GM23338 (cell line): ENCODE measurements around the gene GRID1. TPM values are rescaled to one million over a fixed set of nuclear protein-coding genes. Genes with fewer than 3 reads are reported as not detected.

ENCODE experiments used
- ATAC-seq: fragments of 200-7000 bp; cut with Tn5 transposase; 3 replicates; pipeline ENCODE4 v1.9.1; 2020
- DNase-seq: peaks from one replicate; pipeline ENCODE4 v3.0.0-alpha.2; 2015; ENCODE audit warnings: low spot score
- H2AFZ ChIP-seq: fragments of 200-600 bp; sonication (generic); 2 replicates; pipeline ENCODE4 v1.8.0; 2016; ENCODE audit warnings: antibody characterized with exemption, mild to moderate bottlenecking, moderate library complexity
- H3F3A ChIP-seq: fragments of 200-600 bp; sonication (generic); replicated peaks from 2 replicates; pipeline ENCODE4 v1.8.0; 2017; ENCODE audit warnings: antibody characterized with exemption, mixed run types, low read depth
- H3K27ac ChIP-seq: fragments of 200-600 bp; sonication (generic); 2 replicates; pipeline ENCODE4 v1.6.1; 2016; ENCODE audit warnings: low read depth
- H3K27me3 ChIP-seq: fragments of 200-600 bp; sonication (generic); 2 replicates; pipeline ENCODE4 v1.8.0; 2016; ENCODE audit warnings: mild to moderate bottlenecking, mixed run types, moderate library complexity; ENCODE audit not compliant: insufficient read depth
- H3K36me3 ChIP-seq: fragments of 200-600 bp; sonication (generic); 2 replicates; pipeline ENCODE4 v1.8.0; 2016; ENCODE audit warnings: mild to moderate bottlenecking; ENCODE audit not compliant: insufficient read depth
- H3K4me1 ChIP-seq: fragments of 200-600 bp; sonication (generic); 2 replicates; pipeline ENCODE4 v1.8.0; 2016; ENCODE audit warnings: mild to moderate bottlenecking, moderate library complexity; ENCODE audit not compliant: insufficient read depth
- H3K4me2 ChIP-seq: fragments of 200-600 bp; sonication (generic); 2 replicates; pipeline ENCODE4 v1.7.1; 2017; ENCODE audit warnings: mixed run types
- H3K4me3 ChIP-seq: fragments of 200-600 bp; sonication (generic); 2 replicates; pipeline ENCODE4 v1.6.1; 2016; ENCODE audit warnings: mixed run types
- H3K79me2 ChIP-seq: fragments of 200-600 bp; sonication (generic); replicated peaks from 2 replicates; pipeline ENCODE4 v1.8.0; 2017; ENCODE audit warnings: mild to moderate bottlenecking; ENCODE audit not compliant: insufficient read depth
- H3K9me2 ChIP-seq: fragments of 200-600 bp; sonication (generic); 2 replicates; pipeline ENCODE4 v1.8.0; 2017; ENCODE audit not compliant: insufficient read depth
- H4K20me1 ChIP-seq: fragments of 200-600 bp; sonication (generic); replicated peaks from 2 replicates; pipeline ENCODE4 v1.8.0; 2017; ENCODE audit warnings: mild to moderate bottlenecking; ENCODE audit not compliant: insufficient read depth
- H3K27ac Mint-ChIP-seq: 2 replicates; pipeline ENCODE4 v1.8.0; 2020; ENCODE audit warnings: inconsistent platforms, mild to moderate bottlenecking, moderate library complexity, mixed read lengths
- H3K27me3 Mint-ChIP-seq: 3 replicates; pipeline ENCODE4 v1.8.0; 2022; ENCODE audit warnings: low read depth, mild to moderate bottlenecking, moderate library complexity, mixed read lengths, inconsistent platforms; ENCODE audit not compliant: insufficient read depth, poor library complexity
- H3K36me3 Mint-ChIP-seq: 3 replicates; pipeline ENCODE4 v1.8.0; 2021; ENCODE audit warnings: low read depth, mild to moderate bottlenecking, inconsistent platforms, moderate library complexity, mixed read lengths
- H3K4me1 Mint-ChIP-seq: 3 replicates; pipeline ENCODE4 v1.8.0; 2020; ENCODE audit warnings: mild to moderate bottlenecking, inconsistent platforms, mixed read lengths
- H3K4me3 Mint-ChIP-seq: 3 replicates; pipeline ENCODE4 v1.8.0; 2021; ENCODE audit warnings: moderate library complexity, mild to moderate bottlenecking, inconsistent platforms, mixed read lengths
- H3K9me3 Mint-ChIP-seq: 3 replicates; pipeline ENCODE4 v1.8.0; 2020; ENCODE audit warnings: moderate library complexity, mild to moderate bottlenecking, inconsistent platforms, mixed read lengths
- CREB1 ChIP-seq: fragments of 250-450 bp; sonication (Bioruptor Pico); IDR thresholded peaks from 2 replicates; pipeline ENCODE4 v1.5.0; 2020; ENCODE audit warnings: low read depth, mild to moderate bottlenecking, moderate library complexity
- CTCF ChIP-seq, 2 experiments: fragments of 200-600 bp in 1 of 2; sonication (generic) in 1 of 2; conservative IDR thresholded peaks; 2 replicates each; pipeline versions ENCODE4 v1.5.1 to v1.6.1; 2016 to 2017; ENCODE audit warnings: antibody characterized with exemption in 2 of 2, low read depth in 2 of 2, mild to moderate bottlenecking in 2 of 2, moderate library complexity in 1 of 2
- ETS1 ChIP-seq: IDR thresholded peaks from 2 replicates; pipeline ENCODE4 v1.6.1; 2016; ENCODE audit warnings: antibody characterized with exemption
- EZH2 ChIP-seq: fragments of 200-600 bp; sonication (generic); IDR thresholded peaks from one replicate; pipeline ENCODE4 v1.8.0; 2017; ENCODE audit warnings: antibody characterized with exemption, mild to moderate bottlenecking, low read depth; ENCODE audit not compliant: unreplicated experiment
- EZH2phosphoT487 ChIP-seq: fragments of 200-600 bp; sonication (generic); IDR thresholded peaks from one replicate; pipeline ENCODE4 v1.8.1; 2018; ENCODE audit warnings: antibody characterized with exemption; ENCODE audit not compliant: unreplicated experiment
- JUNB ChIP-seq: IDR thresholded peaks from one replicate; pipeline ENCODE4 v1.6.1; 2016; ENCODE audit warnings: antibody characterized with exemption; ENCODE audit not compliant: unreplicated experiment
- NANOG ChIP-seq: IDR thresholded peaks from 2 replicates; pipeline ENCODE4 v1.6.1; 2016; ENCODE audit warnings: antibody characterized with exemption, borderline replicate concordance
- POLR2AphosphoS5 ChIP-seq: IDR thresholded peaks from 2 replicates; pipeline ENCODE4 v1.6.1; 2016; ENCODE audit warnings: antibody characterized with exemption, low read depth
- REST ChIP-seq: IDR thresholded peaks from one replicate; pipeline ENCODE4 v1.6.1; 2018; ENCODE audit warnings: antibody characterized with exemption; ENCODE audit not compliant: unreplicated experiment
- ZNF114 ChIP-seq: fragments of 250-450 bp; sonication (Bioruptor Pico); IDR thresholded peaks from 2 replicates; pipeline ENCODE4 v1.5.0; 2020; ENCODE audit warnings: mild to moderate bottlenecking, moderate library complexity
- ZNF331 ChIP-seq: fragments of 250-450 bp; sonication (Bioruptor Pico); IDR thresholded peaks from 2 replicates; pipeline ENCODE4 v1.5.0; 2020; ENCODE audit warnings: low read depth, mild to moderate bottlenecking, moderate library complexity
- ZNF462 ChIP-seq: fragments of 250-450 bp; sonication (Bioruptor Pico); IDR thresholded peaks from 2 replicates; pipeline ENCODE4 v1.5.0; 2020; ENCODE audit warnings: mild to moderate bottlenecking, moderate library complexity
- polyA plus RNA-seq: library from polyadenylated mRNA; unstranded; fragments of >200 nt; fragmentation: Nextera tagmentation; extraction: Ambion mirVana; gene quantifications from 2 replicates; pipeline ENCODE4 v1.2.1, GENCODE V29; 2016
- total RNA-seq: library from RNA; depleted of rRNA; stranded (reverse); fragments of >200 nt; shearing (Covaris generic); gene quantifications from 2 replicates; pipeline ENCODE4 v1.2.3, GENCODE V29; 2014

Gene GRID1
- total and polyA plus RNA-seq, 2 experiments from 2014 or later: 0.14 to 0.15 TPM

- no peak for TF ChIP-seq EZH2
- TF ChIP-seq NANOG: no peak
- no peak for TF ChIP-seq ZNF114
- TF ChIP-seq CREB1 (CRISPR knock-in tag): no peak
- TF ChIP-seq JUNB: no peak
- TF ChIP-seq POLR2AphosphoS5: no peak
- no peak for TF ChIP-seq ETS1
- TF ChIP-seq ZNF331 (CRISPR knock-in tag): no peak
- TF ChIP-seq EZH2phosphoT487: no peak
- TF ChIP-seq CTCF (conservative IDR thresholded peaks at IDR 0.05; ENCODE audit: low read depth in 2 of 2): no peak
- TF ChIP-seq ZNF462 (CRISPR knock-in tag): no peak
- TF ChIP-seq REST: no peak
- Histone ChIP-seq H3K27me3 (no peaks in the 10 kb centered on the region), H4K20me1 (no peaks in the 10 kb centered on the region), H3K4me2 (no peak overlapping the region), H2AFZ (no peak overlapping the region), H3K4me1 (no peaks in the 10 kb centered on the region), H3K9me2 (no peaks in the 10 kb centered on the region), H3K36me3 (peaks cover 7% of the 10 kb centered on the region; the same call in 1 of the 2 replicates), H3K27ac (no peak overlapping the region), H3K4me3 (no peak overlapping the region), H3F3A (no peaks in the 10 kb centered on the region), H3K79me2 (no peaks in the 10 kb centered on the region)
- ATAC-seq (no peak), DNase-seq (no peak)
- Mint-ChIP-seq H3K27me3 (peaks cover 6% of the 10 kb centered on the region), H3K4me1 (no peaks in the 10 kb centered on the region), H3K27ac (no peak overlapping the region), H3K36me3 (peaks cover 35% of the 10 kb centered on the region; the same call in 2 of the 3 replicates), H3K9me3 (peaks cover 95% of the 10 kb centered on the region), H3K4me3 (no peak overlapping the region)
These were observed 336.3 kb downstream of the GRID1 start for GRCh38 chr10:86030312-86030711.
